ENCODE measurements around the gene C1QTNF7. TPM values are rescaled to one million over a fixed set of nuclear protein-coding genes. Genes with fewer than 3 reads are reported as not detected.

Gene C1QTNF7
- total and polyA plus RNA-seq, 2 of the 13 experiments (the other 11 are each of a cell fraction or from before 2014, with no cell fraction given): not detected

Small RNAs within 50 kb of the gene (small RNA-seq; reads per million reads assigned to genes)
- gene AC007016.1 (ENCODE audit: insufficient read depth in 2 of 3, insufficient read length in 3 of 3, low read depth in 2 of 3, low replicate concordance in 1 of 3): 0 reads per million in 3 experiments

Other genes starting within 250 kb of the C1QTNF7 start
- 6.5 and 7.2 TPM in 2 replicates for gene CC2D2A, start 41.8 kb downstream of the C1QTNF7 start, total RNA-seq (2016; rRNA removed; fragmentation: Illumina TruSeq; extraction: Trizol)
- 2.4 and 4.2 TPM in 2 replicates for gene CC2D2A, start 41.8 kb downstream of the C1QTNF7 start, polyA plus RNA-seq (2011; rRNA removed)
- gene FBXL5, start 227.3 kb downstream of the C1QTNF7 start, total RNA-seq (2016; rRNA removed; fragmentation: Illumina TruSeq; extraction: Trizol): 45.3 and 53.4 TPM in 2 replicates
- gene FBXL5, start 227.3 kb downstream of the C1QTNF7 start, polyA plus RNA-seq (2011; rRNA removed): 17.4 TPM in 2 replicates